Tibial nerve (tissue), 3 donors: ENCODE results near the gene TMEM97.

Source experiments
- POLR2A ChIP-seq, 2 donors: fragments of 450-650 bp; IDR thresholded peaks; one replicate each; pipeline ENCODE4 v1.6.1; 2017; ENCODE audit warnings: antibody characterized with exemption in 2 of 2, mild to moderate bottlenecking in 2 of 2, moderate library complexity in 2 of 2
- TF ChIP-seq, protein P1 (sequence below), 5 experiments: fragments of 200-600 bp in 3 of 5; fragments of 450-650 bp in 2 of 5; sonication (generic) in 3 of 5; IDR thresholded peaks; one replicate each; pipeline ENCODE4 v1.5.1; 2016 to 2019; ENCODE audit warnings: antibody characterized with exemption in 5 of 5, mild to moderate bottlenecking in 3 of 5, moderate library complexity in 2 of 5

DNA sequence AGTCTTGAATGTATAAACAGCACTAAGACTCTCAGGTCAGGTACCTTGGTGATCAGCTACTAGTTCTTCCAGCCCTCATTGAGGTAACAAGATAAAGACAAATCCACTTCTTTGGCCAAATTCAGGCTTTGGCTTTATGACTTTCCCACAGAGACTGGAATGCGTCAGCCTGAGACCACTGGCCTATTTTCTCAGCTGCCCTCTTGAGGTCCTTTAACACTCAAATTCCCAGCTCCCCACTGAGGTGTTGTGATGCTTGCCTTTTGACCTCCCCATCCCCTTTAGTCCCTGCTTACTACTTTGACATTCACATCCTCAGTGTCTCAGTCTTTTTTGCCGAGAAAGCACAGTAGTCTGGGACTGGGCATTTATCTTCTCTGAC, 27.2 kb downstream of the TMEM97 start:
- TF ChIP-seq, protein P1, sequence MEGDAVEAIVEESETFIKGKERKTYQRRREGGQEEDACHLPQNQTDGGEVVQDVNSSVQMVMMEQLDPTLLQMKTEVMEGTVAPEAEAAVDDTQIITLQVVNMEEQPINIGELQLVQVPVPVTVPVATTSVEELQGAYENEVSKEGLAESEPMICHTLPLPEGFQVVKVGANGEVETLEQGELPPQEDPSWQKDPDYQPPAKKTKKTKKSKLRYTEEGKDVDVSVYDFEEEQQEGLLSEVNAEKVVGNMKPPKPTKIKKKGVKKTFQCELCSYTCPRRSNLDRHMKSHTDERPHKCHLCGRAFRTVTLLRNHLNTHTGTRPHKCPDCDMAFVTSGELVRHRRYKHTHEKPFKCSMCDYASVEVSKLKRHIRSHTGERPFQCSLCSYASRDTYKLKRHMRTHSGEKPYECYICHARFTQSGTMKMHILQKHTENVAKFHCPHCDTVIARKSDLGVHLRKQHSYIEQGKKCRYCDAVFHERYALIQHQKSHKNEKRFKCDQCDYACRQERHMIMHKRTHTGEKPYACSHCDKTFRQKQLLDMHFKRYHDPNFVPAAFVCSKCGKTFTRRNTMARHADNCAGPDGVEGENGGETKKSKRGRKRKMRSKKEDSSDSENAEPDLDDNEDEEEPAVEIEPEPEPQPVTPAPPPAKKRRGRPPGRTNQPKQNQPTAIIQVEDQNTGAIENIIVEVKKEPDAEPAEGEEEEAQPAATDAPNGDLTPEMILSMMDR (IDR thresholded peaks at IDR 0.05): no peak
- no peak for TF ChIP-seq POLR2A (IDR thresholded peaks at IDR 0.05)
